Measurements from ENCODE around the gene KCNQ1OT1. TPM values are rescaled to one million over a fixed set of nuclear protein-coding genes. Genes with fewer than 3 reads are reported as not detected.
A peak's percentile ranks its signal among the peaks of the same experiment; 100 is the strongest.

Gene KCNQ1OT1
- total RNA-seq (2012; rRNA removed): 1.7 and 2.5 TPM in 2 replicates

- Histone ChIP-seq H3K4me2 (ENCODE audit: low read length) (peak within 1 kb of the TSS; percentile 91), H3K4me1 (ENCODE audit: control insufficient read depth, insufficient read depth, low read length) (peaks cover 9% of the 10 kb centered on the region), H3K4me3 (ENCODE audit: low read length) (peak within 1 kb of the TSS; percentile 89), H3K27me3 (ENCODE audit: control insufficient read depth, insufficient read depth, low read length) (peaks cover 23% of the 10 kb centered on the region), H3K9me3 (replicated peaks; ENCODE audit: low read length) (no peaks in the 10 kb centered on the region), H3K9ac (ENCODE audit: low read depth, low read length) (peak within 1 kb of the TSS; percentile 93), H3K36me3 (ENCODE audit: insufficient read depth, low read length) (no peaks in the 10 kb centered on the region)
Measured at GRCh38 chr11:2699531-2700414, at the start of gene KCNQ1OT1. Gene KCNQ1OT1, minus strand, starts transcription at chr11:2699994.

GRCh38 chr11:2748814-2749554 is 49.2 kb upstream of the KCNQ1OT1 start:
- Histone ChIP-seq H3K4me3 (ENCODE audit: low read length) (no peak overlapping the region), H3K36me3 (ENCODE audit: insufficient read depth, low read length) (no peaks in the 10 kb centered on the region), H3K9ac (ENCODE audit: low read depth, low read length) (no peak overlapping the region), H3K27me3 (ENCODE audit: control insufficient read depth, insufficient read depth, low read length) (peaks cover 52% of the 10 kb centered on the region), H3K9me3 (replicated peaks; ENCODE audit: low read length) (no peaks in the 10 kb centered on the region), H3K4me2 (ENCODE audit: low read length) (no peak overlapping the region), H3K4me1 (ENCODE audit: control insufficient read depth, insufficient read depth, low read length) (no peaks in the 10 kb centered on the region)

DNA sequence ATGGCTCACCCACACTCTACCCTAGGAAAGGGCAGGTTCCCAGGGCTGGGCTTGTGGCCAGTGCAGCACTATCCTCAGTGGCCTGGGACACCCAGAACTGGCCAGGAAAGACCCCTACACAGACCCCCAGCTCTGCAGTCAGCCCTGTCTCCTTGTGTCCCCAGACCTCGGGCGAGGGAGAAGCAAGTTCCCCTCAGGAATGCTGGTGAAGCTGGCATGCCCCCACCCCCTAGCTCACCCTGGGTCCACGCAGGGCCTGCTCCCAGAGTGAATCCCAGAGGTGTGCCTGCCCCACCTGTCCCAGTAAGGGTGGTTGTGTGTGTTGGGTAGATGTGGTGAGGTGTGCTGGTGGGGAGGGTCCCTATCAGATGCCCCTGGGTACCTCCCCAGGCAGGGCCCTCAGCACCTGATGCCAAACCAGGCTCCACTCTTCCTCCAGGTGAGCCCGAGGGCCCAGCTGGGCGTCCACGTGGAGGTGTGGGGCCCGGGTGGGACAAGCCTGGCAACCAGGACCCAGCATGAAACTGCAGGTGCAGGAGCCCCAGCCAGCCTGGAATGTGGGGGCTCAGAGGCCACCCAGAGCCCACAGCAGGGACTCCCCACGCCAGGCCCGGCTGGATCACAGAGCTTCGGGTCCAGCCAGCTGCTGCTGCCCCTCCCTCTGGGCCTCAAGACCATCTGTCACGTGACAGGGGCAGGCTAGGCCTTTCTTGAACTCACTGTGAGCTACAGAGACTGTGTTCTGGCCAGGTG is 48.4 kb upstream of the KCNQ1OT1 start:
- Histone ChIP-seq H3K9ac (ENCODE audit: low read depth, low read length) (no peak overlapping the region), H3K4me1 (ENCODE audit: control insufficient read depth, insufficient read depth, low read length) (no peaks in the 10 kb centered on the region), H3K36me3 (ENCODE audit: insufficient read depth, low read length) (no peaks in the 10 kb centered on the region), H3K27me3 (ENCODE audit: control insufficient read depth, insufficient read depth, low read length) (peaks cover 44% of the 10 kb centered on the region), H3K9me3 (replicated peaks; ENCODE audit: low read length) (no peaks in the 10 kb centered on the region), H3K4me2 (ENCODE audit: low read length) (no peak overlapping the region), H3K4me3 (ENCODE audit: low read length) (no peak overlapping the region)

DNA sequence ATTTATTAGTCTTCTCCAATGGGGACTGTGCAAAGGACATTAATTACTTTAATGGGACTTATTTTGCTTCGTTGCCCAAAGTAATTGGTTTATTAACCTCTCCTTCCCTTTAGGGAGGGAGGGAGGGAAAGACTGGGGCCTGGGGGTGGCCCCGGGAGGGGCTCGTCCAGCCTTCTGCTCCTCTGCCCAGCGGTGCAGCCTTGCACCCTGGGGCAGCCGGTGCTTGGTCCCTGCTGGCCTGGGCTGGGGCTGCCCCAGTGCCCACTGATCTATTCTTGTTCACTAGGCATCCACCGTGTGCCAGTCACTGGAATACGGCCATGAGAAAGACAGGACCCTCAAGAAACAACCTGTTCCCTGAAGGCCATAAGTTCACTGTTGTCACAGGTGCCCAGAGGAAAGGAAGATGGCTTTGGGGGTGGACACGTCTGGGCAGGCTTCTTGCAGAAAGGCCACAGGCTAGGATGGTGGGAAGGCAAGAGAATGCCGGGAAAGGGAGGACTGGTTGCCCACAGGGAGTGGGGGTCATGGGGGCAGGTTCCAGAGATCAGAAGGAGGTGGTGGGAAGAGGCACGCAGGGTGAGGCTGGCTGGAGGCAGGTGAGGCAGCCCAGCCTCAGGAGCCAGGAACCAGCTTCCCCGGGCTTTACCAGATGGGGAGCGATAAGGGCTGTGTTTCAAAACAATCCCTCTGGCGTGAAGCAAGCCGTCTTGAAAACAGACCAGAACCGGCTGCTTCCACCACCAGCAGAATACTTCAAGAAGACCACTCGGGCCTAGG is 47.6 kb upstream of the KCNQ1OT1 start:
- Histone ChIP-seq H3K4me3 (ENCODE audit: low read length) (no peak overlapping the region), H3K36me3 (ENCODE audit: insufficient read depth, low read length) (no peaks in the 10 kb centered on the region), H3K9me3 (replicated peaks; ENCODE audit: low read length) (no peaks in the 10 kb centered on the region), H3K4me2 (ENCODE audit: low read length) (no peak overlapping the region), H3K9ac (ENCODE audit: low read depth, low read length) (no peak overlapping the region), H3K4me1 (ENCODE audit: control insufficient read depth, insufficient read depth, low read length) (no peaks in the 10 kb centered on the region), H3K27me3 (ENCODE audit: control insufficient read depth, insufficient read depth, low read length) (peaks cover 36% of the 10 kb centered on the region)

DNA sequence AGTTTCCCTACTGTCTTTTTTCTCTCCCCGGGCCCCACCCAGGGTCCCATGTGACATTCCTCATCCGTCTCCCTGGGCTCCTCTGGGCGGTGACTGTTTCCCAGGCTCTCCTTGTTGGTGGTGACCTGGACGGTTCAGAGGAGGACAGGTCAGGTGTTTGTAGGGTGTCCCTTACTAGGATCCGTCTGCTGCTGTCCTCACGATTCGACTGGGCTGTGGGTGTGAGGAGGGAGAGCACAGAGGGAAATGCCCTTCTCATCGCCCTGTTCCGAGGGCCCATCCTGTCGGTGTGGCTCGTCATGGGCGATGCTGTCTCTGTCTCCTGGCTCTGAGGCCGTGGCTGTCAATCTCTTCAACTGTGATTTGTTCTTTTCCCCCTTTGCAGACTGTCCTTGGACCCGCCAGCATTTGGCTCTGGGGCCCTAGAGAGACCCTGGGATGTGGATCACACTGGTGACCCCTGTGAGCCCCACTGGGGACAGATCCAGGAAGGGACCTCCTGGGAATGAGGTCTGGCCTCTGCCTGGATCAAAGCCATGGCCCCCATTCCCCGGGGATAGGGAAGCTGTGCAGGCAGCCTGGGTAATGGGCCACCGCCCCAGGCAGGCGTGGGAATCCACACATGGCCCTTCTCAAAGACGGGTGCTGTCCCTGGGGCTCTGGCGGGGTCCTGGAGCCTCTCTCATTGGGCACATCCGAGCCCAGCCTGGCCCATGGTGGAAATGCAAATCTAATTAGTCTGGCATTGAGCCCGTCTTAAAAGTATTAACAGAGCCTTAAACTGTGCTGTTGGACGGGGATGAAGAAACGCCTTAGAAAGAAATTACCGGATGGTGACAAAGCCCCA is 46.8 kb upstream of the KCNQ1OT1 start:
- H3K4me2 ChIP-seq (ENCODE audit: low read length): no peak overlapping the region
- H3K36me3 ChIP-seq (ENCODE audit: insufficient read depth, low read length): no peaks in the 10 kb centered on the region
- H3K4me3 ChIP-seq (ENCODE audit: low read length): no peak overlapping the region
- H3K9me3 ChIP-seq (replicated peaks; ENCODE audit: low read length): no peaks in the 10 kb centered on the region
- peaks cover 2% of the 10 kb centered on the region for H3K4me1 ChIP-seq (ENCODE audit: control insufficient read depth, insufficient read depth, low read length)
- H3K27me3 ChIP-seq (ENCODE audit: control insufficient read depth, insufficient read depth, low read length): peaks cover 35% of the 10 kb centered on the region
- no peak overlapping the region for H3K9ac ChIP-seq (ENCODE audit: low read depth, low read length)

DNA sequence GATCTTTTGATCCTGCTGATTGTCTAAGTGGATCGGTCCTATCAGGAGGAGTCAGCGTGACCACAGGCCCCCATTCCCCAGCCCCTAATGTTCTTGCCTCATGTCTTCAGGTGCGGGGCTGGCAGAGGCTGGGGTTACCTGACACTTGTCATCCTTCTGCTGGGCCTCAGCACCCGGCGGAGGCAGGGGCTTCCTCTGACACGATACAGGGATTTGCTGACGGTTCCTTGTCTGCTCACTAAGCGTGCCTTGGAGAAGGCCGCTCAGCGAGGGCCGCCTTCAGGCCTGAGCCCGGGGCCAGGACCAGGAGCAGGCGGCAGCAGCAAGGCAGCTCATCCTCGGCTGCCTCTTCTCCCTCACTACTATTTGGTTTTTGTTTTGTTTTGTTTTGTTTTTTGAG is 45.7 kb upstream of the KCNQ1OT1 start:
- Histone ChIP-seq H3K27me3 (ENCODE audit: control insufficient read depth, insufficient read depth, low read length) (peaks cover 29% of the 10 kb centered on the region), H3K4me1 (ENCODE audit: control insufficient read depth, insufficient read depth, low read length) (peaks cover 2% of the 10 kb centered on the region), H3K9ac (ENCODE audit: low read depth, low read length) (no peak overlapping the region), H3K9me3 (replicated peaks; ENCODE audit: low read length) (no peaks in the 10 kb centered on the region), H3K4me3 (ENCODE audit: low read length) (no peak overlapping the region), H3K36me3 (ENCODE audit: insufficient read depth, low read length) (no peaks in the 10 kb centered on the region), H3K4me2 (ENCODE audit: low read length) (no peak overlapping the region)

GRCh38 chr11:2744166-2744565 is 44.4 kb upstream of the KCNQ1OT1 start:
- H3K4me2 ChIP-seq (ENCODE audit: low read length): no peak overlapping the region
- H3K36me3 ChIP-seq (ENCODE audit: insufficient read depth, low read length): no peaks in the 10 kb centered on the region
- no peak overlapping the region for H3K9ac ChIP-seq (ENCODE audit: low read depth, low read length)
- H3K9me3 ChIP-seq (replicated peaks; ENCODE audit: low read length): no peaks in the 10 kb centered on the region
- H3K4me3 ChIP-seq (ENCODE audit: low read length): no peak overlapping the region
- H3K27me3 ChIP-seq (ENCODE audit: control insufficient read depth, insufficient read depth, low read length): peaks cover 24% of the 10 kb centered on the region
- H3K4me1 ChIP-seq (ENCODE audit: control insufficient read depth, insufficient read depth, low read length): peaks cover 2% of the 10 kb centered on the region

DNA sequence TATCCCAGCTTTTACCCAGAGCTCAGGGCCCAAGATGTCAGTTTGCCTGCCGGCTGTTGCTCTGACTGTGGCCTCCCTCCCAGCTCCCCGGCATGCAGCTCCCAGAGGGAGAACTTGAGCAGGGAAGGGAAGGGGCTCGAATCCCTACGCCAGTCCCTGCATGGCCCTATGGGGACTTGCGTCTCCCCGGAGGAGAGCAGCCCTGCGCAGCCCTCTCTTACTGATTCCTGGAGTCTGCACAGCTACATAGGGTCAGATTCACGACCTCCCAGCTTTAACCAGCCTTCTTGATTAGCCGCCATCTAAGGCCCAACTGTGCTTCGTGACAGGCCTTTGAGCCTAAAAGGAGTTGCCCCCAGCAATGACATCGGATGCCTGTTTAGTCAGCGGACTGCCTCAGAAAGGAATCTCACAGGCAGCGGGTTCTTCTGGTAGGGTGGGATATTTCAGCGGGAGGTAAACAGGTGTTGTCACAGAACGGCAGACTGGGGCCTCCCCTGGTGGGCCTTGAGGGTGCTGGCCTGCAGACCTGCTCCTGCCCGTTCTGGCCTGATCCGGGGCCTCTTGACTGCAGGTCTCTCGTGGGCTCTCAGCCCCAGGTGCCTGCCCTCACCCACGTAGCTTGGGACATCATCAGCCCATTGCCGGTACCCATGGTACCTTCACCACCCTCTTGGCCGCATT is 43.8 kb upstream of the KCNQ1OT1 start:
- H3K9ac ChIP-seq (ENCODE audit: low read depth, low read length): no peak overlapping the region
- no peak overlapping the region for H3K4me3 ChIP-seq (ENCODE audit: low read length)
- no peaks in the 10 kb centered on the region for H3K9me3 ChIP-seq (replicated peaks; ENCODE audit: low read length)
- no peaks in the 10 kb centered on the region for H3K36me3 ChIP-seq (ENCODE audit: insufficient read depth, low read length)
- peaks cover 2% of the 10 kb centered on the region for H3K4me1 ChIP-seq (ENCODE audit: control insufficient read depth, insufficient read depth, low read length)
- H3K27me3 ChIP-seq (ENCODE audit: control insufficient read depth, insufficient read depth, low read length): peaks cover 24% of the 10 kb centered on the region
- no peak overlapping the region for H3K4me2 ChIP-seq (ENCODE audit: low read length)

- Histone ChIP-seq H3K9ac (ENCODE audit: low read depth, low read length) (no peak overlapping the region), H3K4me1 (ENCODE audit: control insufficient read depth, insufficient read depth, low read length) (peaks cover 4% of the 10 kb centered on the region), H3K4me3 (ENCODE audit: low read length) (no peak overlapping the region), H3K9me3 (replicated peaks; ENCODE audit: low read length) (no peaks in the 10 kb centered on the region), H3K27me3 (ENCODE audit: control insufficient read depth, insufficient read depth, low read length) (peaks cover 21% of the 10 kb centered on the region), H3K36me3 (ENCODE audit: insufficient read depth, low read length) (no peaks in the 10 kb centered on the region), H3K4me2 (ENCODE audit: low read length) (no peak overlapping the region)
Measured at GRCh38 chr11:2742611-2743426, 43.0 kb upstream of the KCNQ1OT1 start.

All from skeletal muscle satellite cell (primary cell).